Measurements from ENCODE around the gene SF3B1. TPM values are rescaled to one million over a fixed set of nuclear protein-coding genes. Genes with fewer than 3 reads are reported as not detected.
A peak's percentile ranks its signal among the peaks of the same experiment; 100 is the strongest.

SF3B1 gene
- total and polyA plus RNA-seq, 2 of the 13 experiments (the other 11 are each of a cell fraction or from before 2014, with no cell fraction given): 387 to 750 TPM

- no peak for TF ChIP-seq GRHL1 (CRISPR knock-in tag; conservative IDR thresholded peaks at IDR 0.05)
- TF ChIP-seq SIX1 (CRISPR knock-in tag; IDR thresholded peaks at IDR 0.05; ENCODE audit: borderline replicate concordance): no peak
- no peak for TF ChIP-seq SMARCE1 (IDR thresholded peaks at IDR 0.05; ENCODE audit: borderline replicate concordance)
- TF ChIP-seq ZNF839 (CRISPR knock-in tag; IDR thresholded peaks at IDR 0.05; ENCODE audit: borderline replicate concordance): no peak
- TF ChIP-seq ZHX2 (IDR thresholded peaks at IDR 0.05; ENCODE audit: low read depth): peak; percentile 26
- no peak for TF ChIP-seq ZHX2 (CRISPR knock-in tag; IDR thresholded peaks at IDR 0.05; ENCODE audit: borderline replicate concordance)
- TF ChIP-seq ZBTB7B (CRISPR knock-in tag; IDR thresholded peaks at IDR 0.05): peak; percentile 83
- TF ChIP-seq MAFG (CRISPR knock-in tag; IDR thresholded peaks at IDR 0.05): no peak
- no peak for TF ChIP-seq ZNF496 (CRISPR knock-in tag; IDR thresholded peaks at IDR 0.05; ENCODE audit: insufficient replicate concordance)
- no peak for TF ChIP-seq DZIP1 (CRISPR knock-in tag; IDR thresholded peaks at IDR 0.05)
- no peak; the same call in 1 of the 2 replicates for TF ChIP-seq MXD4 (CRISPR knock-in tag; IDR thresholded peaks at IDR 0.05)
- TF ChIP-seq FOXP4 (CRISPR knock-in tag; IDR thresholded peaks at IDR 0.05): peak; percentile 65; the same call in 1 of the 2 replicates
- no peak for TF ChIP-seq TRIM22 (IDR thresholded peaks at IDR 0.05)
- TF ChIP-seq MAX (IDR thresholded peaks at IDR 0.05): peak; percentile 91
- no peak for TF ChIP-seq SIN3B (IDR thresholded peaks at IDR 0.05; ENCODE audit: low read length)
These were observed 18.5 kb upstream of the SF3B1 start, which contains the start of gene COQ10B (continued) for GRCh38 chr2:197453123-197453913.
